ENCODE data around the gene FBXO4.
"Not testable (repeated sequence)": the region's sequence is repeated elsewhere in the genome, so short reads cannot be mapped to it uniquely, and the experiment has no call there.

FBXO4 gene

DNA sequence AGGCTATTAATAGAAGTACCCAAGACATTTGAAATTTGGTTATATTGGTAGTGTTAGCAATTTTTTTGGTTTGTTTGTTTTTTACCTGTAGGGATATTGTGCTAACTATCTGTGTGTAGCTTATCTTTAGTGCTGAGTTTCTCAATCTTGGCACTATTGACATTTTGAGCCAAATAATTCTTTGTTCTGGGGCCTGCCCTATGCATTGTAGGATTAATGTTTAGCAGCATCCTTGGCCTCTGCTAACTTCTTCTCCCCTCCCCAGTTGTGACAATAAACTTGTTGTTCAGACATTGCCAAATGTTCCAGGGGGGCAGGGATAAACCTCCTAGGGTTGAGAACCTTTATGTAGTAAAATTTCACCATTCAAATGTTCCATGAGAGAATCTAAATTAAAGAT is 4.0 kb downstream of the FBXO4 start:
- TF ChIP-seq, protein P1, sequence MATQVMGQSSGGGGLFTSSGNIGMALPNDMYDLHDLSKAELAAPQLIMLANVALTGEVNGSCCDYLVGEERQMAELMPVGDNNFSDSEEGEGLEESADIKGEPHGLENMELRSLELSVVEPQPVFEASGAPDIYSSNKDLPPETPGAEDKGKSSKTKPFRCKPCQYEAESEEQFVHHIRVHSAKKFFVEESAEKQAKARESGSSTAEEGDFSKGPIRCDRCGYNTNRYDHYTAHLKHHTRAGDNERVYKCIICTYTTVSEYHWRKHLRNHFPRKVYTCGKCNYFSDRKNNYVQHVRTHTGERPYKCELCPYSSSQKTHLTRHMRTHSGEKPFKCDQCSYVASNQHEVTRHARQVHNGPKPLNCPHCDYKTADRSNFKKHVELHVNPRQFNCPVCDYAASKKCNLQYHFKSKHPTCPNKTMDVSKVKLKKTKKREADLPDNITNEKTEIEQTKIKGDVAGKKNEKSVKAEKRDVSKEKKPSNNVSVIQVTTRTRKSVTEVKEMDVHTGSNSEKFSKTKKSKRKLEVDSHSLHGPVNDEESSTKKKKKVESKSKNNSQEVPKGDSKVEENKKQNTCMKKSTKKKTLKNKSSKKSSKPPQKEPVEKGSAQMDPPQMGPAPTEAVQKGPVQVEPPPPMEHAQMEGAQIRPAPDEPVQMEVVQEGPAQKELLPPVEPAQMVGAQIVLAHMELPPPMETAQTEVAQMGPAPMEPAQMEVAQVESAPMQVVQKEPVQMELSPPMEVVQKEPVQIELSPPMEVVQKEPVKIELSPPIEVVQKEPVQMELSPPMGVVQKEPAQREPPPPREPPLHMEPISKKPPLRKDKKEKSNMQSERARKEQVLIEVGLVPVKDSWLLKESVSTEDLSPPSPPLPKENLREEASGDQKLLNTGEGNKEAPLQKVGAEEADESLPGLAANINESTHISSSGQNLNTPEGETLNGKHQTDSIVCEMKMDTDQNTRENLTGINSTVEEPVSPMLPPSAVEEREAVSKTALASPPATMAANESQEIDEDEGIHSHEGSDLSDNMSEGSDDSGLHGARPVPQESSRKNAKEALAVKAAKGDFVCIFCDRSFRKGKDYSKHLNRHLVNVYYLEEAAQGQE (IDR thresholded peaks at IDR 0.05; ENCODE audit: insufficient replicate concordance, low read depth), result no peak
- TF ChIP-seq POLR2AphosphoS5 (IDR thresholded peaks at IDR 0.05; ENCODE audit: low read depth) (no peak), SPI1 (IDR thresholded peaks at IDR 0.05; ENCODE audit: borderline replicate concordance, low read depth) (no peak), GABPA (IDR thresholded peaks at IDR 0.05; ENCODE audit: low read depth) (no peak)
- TF ChIP-seq, protein P2, sequence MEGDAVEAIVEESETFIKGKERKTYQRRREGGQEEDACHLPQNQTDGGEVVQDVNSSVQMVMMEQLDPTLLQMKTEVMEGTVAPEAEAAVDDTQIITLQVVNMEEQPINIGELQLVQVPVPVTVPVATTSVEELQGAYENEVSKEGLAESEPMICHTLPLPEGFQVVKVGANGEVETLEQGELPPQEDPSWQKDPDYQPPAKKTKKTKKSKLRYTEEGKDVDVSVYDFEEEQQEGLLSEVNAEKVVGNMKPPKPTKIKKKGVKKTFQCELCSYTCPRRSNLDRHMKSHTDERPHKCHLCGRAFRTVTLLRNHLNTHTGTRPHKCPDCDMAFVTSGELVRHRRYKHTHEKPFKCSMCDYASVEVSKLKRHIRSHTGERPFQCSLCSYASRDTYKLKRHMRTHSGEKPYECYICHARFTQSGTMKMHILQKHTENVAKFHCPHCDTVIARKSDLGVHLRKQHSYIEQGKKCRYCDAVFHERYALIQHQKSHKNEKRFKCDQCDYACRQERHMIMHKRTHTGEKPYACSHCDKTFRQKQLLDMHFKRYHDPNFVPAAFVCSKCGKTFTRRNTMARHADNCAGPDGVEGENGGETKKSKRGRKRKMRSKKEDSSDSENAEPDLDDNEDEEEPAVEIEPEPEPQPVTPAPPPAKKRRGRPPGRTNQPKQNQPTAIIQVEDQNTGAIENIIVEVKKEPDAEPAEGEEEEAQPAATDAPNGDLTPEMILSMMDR (IDR thresholded peaks at IDR 0.05; ENCODE audit: insufficient read depth, low read length), result no peak
- DNase-seq (ENCODE audit: low read depth in 1 of 2, low spot score in 1 of 2), result no peak
- H3K27ac ChIP-seq (replicated peaks), result no peak overlapping the region
- no peaks in the 10 kb centered on the region for H3K27me3 ChIP-seq (ENCODE audit: insufficient read depth, poor library complexity, severe bottlenecking)
- no peak overlapping the region for H3K4me3 ChIP-seq (replicated peaks; ENCODE audit: insufficient read depth, low read length)

DNA sequence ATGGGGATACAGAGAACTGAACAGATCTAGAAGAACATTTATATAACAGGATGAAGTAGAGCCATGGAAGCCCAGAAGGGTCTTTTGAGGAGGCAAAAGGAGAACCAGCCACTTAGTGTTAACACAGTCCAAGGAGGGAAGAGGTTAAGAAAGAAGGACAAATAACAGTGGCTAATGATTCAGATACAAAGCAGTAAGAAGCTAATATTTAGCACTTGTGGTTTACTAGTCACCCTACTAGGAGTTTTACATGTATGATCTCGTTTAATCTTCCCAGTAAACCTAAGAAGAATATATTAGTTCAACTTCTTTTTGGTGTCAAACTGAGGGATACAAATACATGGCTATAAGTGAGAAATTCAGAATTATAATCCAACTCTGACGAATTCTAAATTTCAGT is 7.7 kb downstream of the FBXO4 start:
- H3K4me3 ChIP-seq (replicated peaks; ENCODE audit: insufficient read depth, low read length), result no peak overlapping the region
- H3K27me3 ChIP-seq (ENCODE audit: insufficient read depth, poor library complexity, severe bottlenecking), result no peaks in the 10 kb centered on the region
- H3K27ac ChIP-seq (replicated peaks), result no peak overlapping the region
- no peak for TF ChIP-seq GABPA (IDR thresholded peaks at IDR 0.05; ENCODE audit: low read depth)
- no peak for DNase-seq (ENCODE audit: low read depth in 1 of 2, low spot score in 1 of 2)

DNA sequence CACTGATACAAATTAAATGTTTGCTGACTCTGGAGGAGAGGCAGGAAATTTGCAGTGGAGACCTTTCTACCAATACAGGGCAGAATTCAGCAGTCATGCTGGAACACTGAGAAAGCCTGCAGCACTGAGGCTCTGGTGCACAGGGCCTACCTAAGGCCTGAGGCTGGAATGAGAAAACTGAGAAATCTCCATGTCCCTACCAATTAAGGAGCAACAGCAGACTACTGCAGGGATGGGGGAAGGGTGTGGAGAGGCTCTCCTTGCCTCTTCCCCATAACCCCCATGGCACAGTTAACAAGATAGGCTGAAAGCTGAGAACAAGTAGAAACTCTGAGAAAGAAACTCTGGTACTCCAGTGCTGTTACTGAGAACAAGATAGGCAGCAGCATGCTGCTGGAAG is 10.5 kb downstream of the FBXO4 start:
- TF ChIP-seq GABPA (IDR thresholded peaks at IDR 0.05; ENCODE audit: low read depth) (no peak), POLR2AphosphoS5 (IDR thresholded peaks at IDR 0.05; ENCODE audit: low read depth) (no peak), SPI1 (IDR thresholded peaks at IDR 0.05; ENCODE audit: borderline replicate concordance, low read depth) (no peak)
- TF ChIP-seq, protein P1 (IDR thresholded peaks at IDR 0.05; ENCODE audit: insufficient replicate concordance, low read depth), result no peak
- TF ChIP-seq, protein P2 (IDR thresholded peaks at IDR 0.05; ENCODE audit: insufficient read depth, low read length), result no peak
- Histone ChIP-seq H3K4me3 (replicated peaks; ENCODE audit: insufficient read depth, low read length) (no peak overlapping the region), H3K27ac (replicated peaks) (no peak overlapping the region), H3K27me3 (ENCODE audit: insufficient read depth, poor library complexity, severe bottlenecking) (no peaks in the 10 kb centered on the region)
- DNase-seq (ENCODE audit: low read depth in 1 of 2, low spot score in 1 of 2), result no peak

DNA sequence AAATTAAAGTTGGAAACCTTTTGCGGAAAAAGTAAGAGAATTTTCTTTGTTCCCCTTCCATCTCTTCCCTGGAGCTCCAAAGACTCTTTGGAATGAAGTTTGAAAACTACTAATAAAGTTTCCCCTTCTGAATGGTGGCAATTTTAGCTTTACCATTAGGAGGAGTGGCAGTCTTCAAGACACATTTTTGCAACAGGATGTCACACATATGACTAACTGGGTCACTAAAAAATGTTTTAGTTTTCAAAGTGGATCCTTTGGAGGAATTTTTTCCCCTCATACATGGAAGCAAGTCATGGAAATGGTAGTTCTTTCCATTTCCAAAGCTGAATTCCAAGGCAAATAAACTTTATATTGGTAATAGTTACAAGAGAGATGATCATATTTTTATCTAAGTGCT is 15.6 kb downstream of the FBXO4 start:
- TF ChIP-seq, protein P1 (IDR thresholded peaks at IDR 0.05; ENCODE audit: insufficient replicate concordance, low read depth), result no peak
- no peak for TF ChIP-seq GABPA (IDR thresholded peaks at IDR 0.05; ENCODE audit: low read depth)
- TF ChIP-seq POLR2AphosphoS5 (IDR thresholded peaks at IDR 0.05; ENCODE audit: low read depth), result no peak
- no peak for TF ChIP-seq SPI1 (IDR thresholded peaks at IDR 0.05; ENCODE audit: borderline replicate concordance, low read depth)
- TF ChIP-seq, protein P2 (IDR thresholded peaks at IDR 0.05; ENCODE audit: insufficient read depth, low read length), result no peak
- no peaks in the 10 kb centered on the region for H3K27me3 ChIP-seq (ENCODE audit: insufficient read depth, poor library complexity, severe bottlenecking)
- no peak for DNase-seq (ENCODE audit: low read depth in 1 of 2, low spot score in 1 of 2)

DNA sequence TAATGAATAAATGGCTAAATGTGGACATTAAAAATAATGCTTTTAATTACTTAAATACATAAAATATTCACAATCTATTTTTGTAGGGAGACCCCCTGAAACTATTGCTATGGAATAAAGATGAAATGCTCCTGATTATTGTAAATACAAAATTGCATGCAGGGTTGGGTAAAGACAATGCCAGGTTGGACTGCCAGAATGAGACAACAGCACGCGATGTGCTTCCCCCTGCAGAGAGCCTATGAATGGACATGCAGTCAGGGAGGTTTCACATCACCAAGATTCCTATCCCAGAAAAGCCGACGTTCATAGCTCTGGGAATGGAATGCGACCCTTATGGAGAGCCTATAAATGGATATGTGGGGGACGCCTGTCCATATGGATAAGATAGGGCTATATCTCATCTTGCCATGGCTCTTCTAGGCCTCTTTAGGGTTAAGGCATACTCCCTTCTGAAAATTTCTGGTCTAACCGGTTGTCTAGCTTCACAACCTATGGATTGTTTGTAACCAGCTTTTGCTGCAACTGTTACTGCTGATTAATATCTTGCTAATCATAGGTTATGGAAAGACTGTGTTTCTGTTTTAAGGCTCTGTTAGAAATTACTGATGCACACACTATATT is 20.4 kb downstream of the FBXO4 start:
- not testable (repeated sequence) for DNase-seq (ENCODE audit: low read depth in 1 of 2, low spot score in 1 of 2); H3K4me3 ChIP-seq (replicated peaks; ENCODE audit: insufficient read depth, low read length); H3K27ac ChIP-seq (replicated peaks); H3K27me3 ChIP-seq (ENCODE audit: insufficient read depth, poor library complexity, severe bottlenecking)

More for the DNA sequence above, 15.6 kb downstream of the FBXO4 start:
- no peak overlapping the region for H3K27ac ChIP-seq (replicated peaks)
- no peak overlapping the region for H3K4me3 ChIP-seq (replicated peaks; ENCODE audit: insufficient read depth, low read length)
